Gastroesophageal sphincter (tissue), 3 donors: ENCODE measurements around the gene GOLGA6L9.
"Not testable (repeated sequence)": the region's sequence is repeated elsewhere in the genome, so short reads cannot be mapped to it uniquely, and the experiment has no call there.

ENCODE experiments used
- POLR2A ChIP-seq, 2 donors: fragments of 450-650 bp; IDR thresholded peaks; one replicate each; pipeline ENCODE4 v1.6.1; 2017; ENCODE audit warnings: antibody characterized with exemption in 2 of 2, mild to moderate bottlenecking in 2 of 2, moderate library complexity in 1 of 2
- POLR2AphosphoS5 ChIP-seq: sonication (generic); formaldehyde crosslinking; IDR thresholded peaks from one replicate; pipeline ENCODE4 v1.6.1; 2017; ENCODE audit warnings: antibody characterized with exemption
- TF ChIP-seq, protein P1 (sequence below), 4 experiments: fragments of 200-600 bp in 2 of 4; fragments of 450-650 bp in 2 of 4; sonication (generic) in 1 of 4; IDR thresholded peaks; one replicate each; pipeline ENCODE4 v1.5.1; 2017 to 2019; ENCODE audit warnings: antibody characterized with exemption in 4 of 4, mild to moderate bottlenecking in 2 of 4, moderate library complexity in 2 of 4

DNA sequence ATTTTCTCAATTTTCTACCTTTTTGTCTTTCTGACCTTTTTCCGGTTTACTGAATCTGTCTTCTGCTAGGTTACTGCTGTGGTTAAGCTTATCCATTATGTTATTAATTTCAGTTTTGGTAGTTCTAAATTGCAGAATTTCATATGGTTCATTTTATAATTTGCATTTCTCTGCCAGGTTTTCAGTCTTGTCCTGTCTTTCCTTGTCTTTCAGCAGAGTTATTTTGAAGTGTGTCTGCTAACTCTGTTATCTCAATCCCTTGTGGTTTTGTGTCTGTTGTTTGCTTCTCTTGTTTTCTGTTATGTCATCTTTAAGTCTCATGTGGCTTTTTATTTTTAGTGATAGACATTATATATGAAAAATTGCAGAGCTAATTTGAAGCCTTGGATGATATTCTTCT lies 18.0 kb upstream of the GOLGA6L9 start:
- TF ChIP-seq, protein P1, sequence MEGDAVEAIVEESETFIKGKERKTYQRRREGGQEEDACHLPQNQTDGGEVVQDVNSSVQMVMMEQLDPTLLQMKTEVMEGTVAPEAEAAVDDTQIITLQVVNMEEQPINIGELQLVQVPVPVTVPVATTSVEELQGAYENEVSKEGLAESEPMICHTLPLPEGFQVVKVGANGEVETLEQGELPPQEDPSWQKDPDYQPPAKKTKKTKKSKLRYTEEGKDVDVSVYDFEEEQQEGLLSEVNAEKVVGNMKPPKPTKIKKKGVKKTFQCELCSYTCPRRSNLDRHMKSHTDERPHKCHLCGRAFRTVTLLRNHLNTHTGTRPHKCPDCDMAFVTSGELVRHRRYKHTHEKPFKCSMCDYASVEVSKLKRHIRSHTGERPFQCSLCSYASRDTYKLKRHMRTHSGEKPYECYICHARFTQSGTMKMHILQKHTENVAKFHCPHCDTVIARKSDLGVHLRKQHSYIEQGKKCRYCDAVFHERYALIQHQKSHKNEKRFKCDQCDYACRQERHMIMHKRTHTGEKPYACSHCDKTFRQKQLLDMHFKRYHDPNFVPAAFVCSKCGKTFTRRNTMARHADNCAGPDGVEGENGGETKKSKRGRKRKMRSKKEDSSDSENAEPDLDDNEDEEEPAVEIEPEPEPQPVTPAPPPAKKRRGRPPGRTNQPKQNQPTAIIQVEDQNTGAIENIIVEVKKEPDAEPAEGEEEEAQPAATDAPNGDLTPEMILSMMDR (IDR thresholded peaks at IDR 0.05), result not testable (repeated sequence)
- TF ChIP-seq POLR2A (IDR thresholded peaks at IDR 0.05); POLR2AphosphoS5: not testable (repeated sequence)
